Testis (tissue), 2 donors: ENCODE results near the gene NMB.

Source experiments
- POLR2A ChIP-seq: fragments of 450-650 bp; IDR thresholded peaks from one replicate; pipeline ENCODE4 v1.6.1; 2017; ENCODE audit warnings: antibody characterized with exemption, mild to moderate bottlenecking, moderate library complexity
- TF ChIP-seq, protein P1 (sequence below), 3 experiments: fragments of 450-650 bp in 2 of 3; fragments of 200-600 bp in 1 of 3; sonication (generic) in 1 of 3; IDR thresholded peaks; one replicate each; pipeline ENCODE4 v1.5.1; 2016 to 2019; ENCODE audit warnings: antibody characterized with exemption in 3 of 3, mild to moderate bottlenecking in 2 of 3, moderate library complexity in 1 of 3

DNA sequence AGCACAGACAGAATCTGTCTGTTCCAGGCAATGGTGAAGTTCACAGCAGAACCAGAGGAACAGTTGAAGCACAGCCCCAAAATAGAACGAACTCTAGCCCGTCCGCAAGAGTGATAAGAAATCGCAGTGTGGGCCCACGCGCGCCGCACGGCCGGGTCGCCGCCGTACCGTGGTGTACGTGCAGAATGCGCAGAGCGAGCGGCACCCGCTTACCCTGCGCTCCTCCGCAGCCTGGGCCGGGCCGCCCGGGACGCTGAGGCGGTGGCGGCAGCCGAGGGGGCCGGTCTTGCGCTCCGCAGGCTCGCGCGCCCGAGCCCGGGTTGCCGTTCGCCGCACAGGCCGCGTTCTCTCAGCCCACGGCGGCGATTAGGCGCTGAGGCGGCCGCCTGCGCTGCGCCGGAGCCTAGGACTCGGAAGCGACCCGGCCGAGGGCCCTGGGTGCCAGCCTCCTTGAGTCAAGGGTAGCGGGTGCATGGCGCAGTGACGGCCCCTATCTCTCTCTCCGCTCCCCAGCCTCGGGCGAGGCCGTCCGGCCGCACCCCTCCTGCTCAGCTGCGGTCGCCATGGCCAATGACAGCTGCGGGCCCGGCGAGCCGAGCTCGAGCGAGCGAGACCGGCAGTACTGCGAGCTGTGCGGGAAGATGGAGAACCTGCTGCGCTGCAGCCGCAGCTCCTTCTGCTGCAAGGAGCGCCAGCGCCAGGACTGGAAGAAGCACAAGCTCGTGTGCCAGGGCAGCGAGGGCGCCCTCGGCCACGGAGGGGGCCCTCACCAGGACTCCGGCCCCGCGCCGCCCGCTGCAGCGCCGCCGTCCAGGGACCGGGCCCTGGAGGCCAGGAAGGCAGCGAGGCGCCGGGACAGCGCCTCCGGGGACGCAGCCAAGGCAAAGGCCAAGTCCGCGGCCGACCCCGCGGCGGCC lies 24.4 kb downstream of the NMB start:
- TF ChIP-seq, protein P1, sequence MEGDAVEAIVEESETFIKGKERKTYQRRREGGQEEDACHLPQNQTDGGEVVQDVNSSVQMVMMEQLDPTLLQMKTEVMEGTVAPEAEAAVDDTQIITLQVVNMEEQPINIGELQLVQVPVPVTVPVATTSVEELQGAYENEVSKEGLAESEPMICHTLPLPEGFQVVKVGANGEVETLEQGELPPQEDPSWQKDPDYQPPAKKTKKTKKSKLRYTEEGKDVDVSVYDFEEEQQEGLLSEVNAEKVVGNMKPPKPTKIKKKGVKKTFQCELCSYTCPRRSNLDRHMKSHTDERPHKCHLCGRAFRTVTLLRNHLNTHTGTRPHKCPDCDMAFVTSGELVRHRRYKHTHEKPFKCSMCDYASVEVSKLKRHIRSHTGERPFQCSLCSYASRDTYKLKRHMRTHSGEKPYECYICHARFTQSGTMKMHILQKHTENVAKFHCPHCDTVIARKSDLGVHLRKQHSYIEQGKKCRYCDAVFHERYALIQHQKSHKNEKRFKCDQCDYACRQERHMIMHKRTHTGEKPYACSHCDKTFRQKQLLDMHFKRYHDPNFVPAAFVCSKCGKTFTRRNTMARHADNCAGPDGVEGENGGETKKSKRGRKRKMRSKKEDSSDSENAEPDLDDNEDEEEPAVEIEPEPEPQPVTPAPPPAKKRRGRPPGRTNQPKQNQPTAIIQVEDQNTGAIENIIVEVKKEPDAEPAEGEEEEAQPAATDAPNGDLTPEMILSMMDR (IDR thresholded peaks at IDR 0.05), result no peak
- TF ChIP-seq POLR2A, result no peak
